CD4-positive, alpha-beta T cell treated with Interferon alpha-2 for 1 hour (primary cell): ENCODE data around the gene TMEM141.
"Not testable (repeated sequence)": the region's sequence is repeated elsewhere in the genome, so short reads cannot be mapped to it uniquely, and the experiment has no call there.

Experiments
- DNase-seq, 2 donors: peaks; one replicate each; pipeline ENCODE4 v3.0.0-alpha.2; 2020 to 2022

The TMEM141 gene

DNA sequence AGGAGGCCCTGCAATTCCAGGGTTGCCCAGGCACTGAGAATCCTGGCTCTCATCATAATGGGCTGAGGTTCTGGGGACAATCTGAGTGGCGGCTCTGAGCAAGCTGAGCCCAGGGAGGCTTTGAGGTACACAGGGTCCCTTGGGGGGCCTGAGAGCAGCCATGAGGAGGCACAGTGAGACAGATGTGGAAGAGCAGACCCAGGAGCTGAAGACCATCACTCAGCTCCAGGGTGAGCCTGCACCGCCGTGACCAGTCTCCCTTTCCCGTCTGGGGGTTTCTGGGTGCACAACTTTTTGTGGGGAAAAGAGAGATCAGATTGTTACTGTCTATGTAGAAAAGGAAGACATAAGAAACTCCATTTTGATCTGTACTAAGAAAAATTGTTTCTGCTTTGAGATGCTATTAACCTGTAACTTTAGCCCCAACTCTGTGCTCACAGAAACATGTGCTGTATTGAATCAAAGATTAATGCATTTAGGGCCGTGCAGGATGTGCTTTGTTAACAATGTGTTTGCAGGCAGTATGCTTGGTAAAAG is 5.2 kb downstream of the TMEM141 start, which contains the start of gene CCDC183:
TSS of gene CCDC183 (plus strand) at position 101 of the 537 bp plus-strand sequence. CDS start at position 161, 60 bp downstream.
- DNase-seq = no peak

GRCh38 chr9:136796775-136797347 is 5.7 kb downstream of the TMEM141 start:
- not testable (repeated sequence) for DNase-seq

DNA sequence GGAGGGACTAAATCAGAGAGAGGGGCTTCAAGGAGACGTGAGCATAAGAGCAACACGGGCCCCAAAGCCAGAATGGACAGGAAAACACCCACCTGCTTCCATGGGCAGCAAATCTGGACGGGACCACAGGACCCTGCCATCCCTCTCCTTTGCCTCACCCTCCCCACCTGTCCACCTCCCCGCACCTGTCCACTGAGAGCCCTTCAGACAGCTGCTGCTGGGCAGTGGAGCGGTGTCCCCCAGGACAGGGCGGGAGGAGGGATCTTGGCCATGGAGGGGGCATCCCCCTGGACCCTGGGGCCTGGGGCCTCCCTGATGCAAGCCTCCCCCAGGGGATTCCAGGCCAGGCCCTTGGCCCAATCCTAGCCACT is 7.5 kb downstream of the TMEM141 start:
- DNase-seq = no peak

GRCh38 chr9:136799079-136799853 is 8.1 kb downstream of the TMEM141 start:
- no peak for DNase-seq

- DNase-seq = peak; percentile 88 to 92
Measured at GRCh38 chr9:136799854-136800657, 8.9 kb downstream of the TMEM141 start.

DNA sequence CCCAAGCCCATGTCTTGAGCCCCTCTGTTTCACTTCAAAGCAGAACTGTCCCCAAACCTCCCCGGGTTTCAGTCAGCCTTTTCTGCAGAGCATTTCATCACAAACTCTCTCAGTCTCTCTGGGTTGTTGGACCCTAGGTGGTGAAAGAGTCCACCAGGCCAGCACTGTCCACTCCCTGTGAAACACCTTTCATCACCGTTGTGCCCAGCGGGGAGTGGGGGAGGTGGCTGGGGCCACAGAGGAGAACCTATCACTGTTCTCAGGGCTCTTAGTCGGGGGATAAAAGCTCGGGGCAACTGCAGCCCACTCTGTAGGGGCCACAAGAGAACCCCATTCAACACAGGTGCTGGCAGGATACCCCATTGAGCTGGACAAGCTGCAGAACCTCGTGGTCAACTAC is 11.2 kb downstream of the TMEM141 start:
- DNase-seq = no peak

- DNase-seq = not testable (repeated sequence)
Measured at GRCh38 chr9:136803009-136803550, 11.9 kb downstream of the TMEM141 start.

GRCh38 chr9:136803551-136804508 is 12.7 kb downstream of the TMEM141 start:
- DNase-seq = no peak

DNA sequence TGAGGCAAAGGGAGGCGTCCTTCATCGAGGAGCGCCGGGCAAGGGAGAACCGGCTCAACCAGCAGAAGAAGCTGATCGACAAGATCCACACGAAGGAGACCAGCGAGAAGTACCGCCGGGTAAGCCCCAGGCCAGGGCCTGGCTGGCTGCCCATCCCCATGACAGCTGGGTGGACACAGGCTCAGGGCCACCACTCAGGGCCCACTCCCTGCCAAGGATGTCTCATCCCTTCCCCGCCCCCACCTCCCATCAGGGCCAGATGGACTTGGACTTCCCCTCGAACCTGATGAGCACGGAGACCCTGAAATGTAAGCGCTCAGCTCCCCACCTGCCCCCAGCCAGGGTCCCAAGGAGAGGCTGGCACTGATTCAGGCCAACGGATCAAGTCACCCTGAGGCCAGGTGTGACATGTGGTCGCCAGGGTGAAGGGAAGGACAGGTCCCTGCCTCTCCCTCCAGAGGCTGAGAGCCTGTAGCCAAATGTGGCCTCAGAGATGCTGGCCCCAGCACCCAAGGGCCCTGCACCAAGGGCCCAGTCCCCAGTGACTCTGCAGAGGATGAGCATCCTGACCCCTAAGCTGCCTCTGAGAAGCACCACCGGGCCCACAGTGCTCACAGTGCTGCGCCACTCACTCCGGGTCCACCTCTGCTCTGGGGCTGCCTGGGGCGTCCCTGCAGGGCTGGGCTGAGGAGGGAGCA is 13.5 kb downstream of the TMEM141 start:
- DNase-seq = no peak

DNA sequence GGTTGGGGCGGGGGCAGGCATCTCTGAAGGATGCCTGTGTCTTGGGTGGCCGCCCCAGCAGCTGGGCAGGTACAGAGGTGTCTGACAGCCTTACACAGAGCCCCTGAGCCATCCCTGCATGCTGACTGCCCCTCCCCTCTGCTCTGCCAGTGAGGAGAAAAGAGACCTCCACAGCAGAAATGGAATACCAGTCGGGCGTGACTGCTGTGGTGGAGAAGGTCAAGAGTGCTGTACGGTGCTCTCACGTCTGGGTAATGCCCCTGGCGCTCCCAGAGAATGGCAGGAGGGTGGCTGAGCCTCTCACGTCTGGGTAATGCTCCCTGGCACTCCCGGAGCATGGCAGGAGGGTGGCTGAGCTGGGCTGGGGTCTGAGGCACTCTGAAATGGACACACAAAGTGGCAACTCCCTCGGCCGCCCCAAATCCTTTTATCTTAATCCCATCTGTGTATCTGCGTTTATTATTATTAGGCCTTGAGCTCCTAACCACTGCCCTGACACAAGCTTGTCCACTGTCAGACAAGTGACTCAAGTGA is 14.1 kb downstream of the TMEM141 start:
- no peak for DNase-seq

DNA sequence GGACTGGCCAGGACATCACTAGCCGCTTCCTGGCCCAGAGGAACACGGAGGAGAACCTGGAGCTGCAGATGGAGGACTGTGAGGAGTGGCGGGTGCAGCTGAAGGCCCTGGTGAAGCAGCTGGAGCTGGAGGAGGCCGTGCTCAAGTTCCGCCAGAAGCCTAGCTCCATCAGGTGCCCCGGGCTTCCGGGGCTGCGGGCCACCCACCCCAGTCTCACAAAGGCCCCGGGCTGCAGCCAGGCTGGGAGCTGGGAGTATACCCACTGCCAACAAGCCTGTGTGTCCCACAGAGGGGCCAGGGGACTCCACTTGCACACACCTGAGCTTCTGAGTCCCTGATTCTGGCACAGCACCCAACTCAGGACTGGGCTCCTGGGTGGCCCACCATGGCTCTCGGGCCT is 14.9 kb downstream of the TMEM141 start:
- DNase-seq = no peak

- DNase-seq = no peak
Measured at GRCh38 chr9:136806631-136807201, 15.6 kb downstream of the TMEM141 start.

GRCh38 chr9:136807281-136808074 is 16.3 kb downstream of the TMEM141 start, which contains the start of gene RABL6:
Gene RABL6, plus strand, starts transcription at chr9:136807948. Its CDS starts 249 bp downstream, at chr9:136808197.
- peak; percentile 78 to 87 for DNase-seq

DNA sequence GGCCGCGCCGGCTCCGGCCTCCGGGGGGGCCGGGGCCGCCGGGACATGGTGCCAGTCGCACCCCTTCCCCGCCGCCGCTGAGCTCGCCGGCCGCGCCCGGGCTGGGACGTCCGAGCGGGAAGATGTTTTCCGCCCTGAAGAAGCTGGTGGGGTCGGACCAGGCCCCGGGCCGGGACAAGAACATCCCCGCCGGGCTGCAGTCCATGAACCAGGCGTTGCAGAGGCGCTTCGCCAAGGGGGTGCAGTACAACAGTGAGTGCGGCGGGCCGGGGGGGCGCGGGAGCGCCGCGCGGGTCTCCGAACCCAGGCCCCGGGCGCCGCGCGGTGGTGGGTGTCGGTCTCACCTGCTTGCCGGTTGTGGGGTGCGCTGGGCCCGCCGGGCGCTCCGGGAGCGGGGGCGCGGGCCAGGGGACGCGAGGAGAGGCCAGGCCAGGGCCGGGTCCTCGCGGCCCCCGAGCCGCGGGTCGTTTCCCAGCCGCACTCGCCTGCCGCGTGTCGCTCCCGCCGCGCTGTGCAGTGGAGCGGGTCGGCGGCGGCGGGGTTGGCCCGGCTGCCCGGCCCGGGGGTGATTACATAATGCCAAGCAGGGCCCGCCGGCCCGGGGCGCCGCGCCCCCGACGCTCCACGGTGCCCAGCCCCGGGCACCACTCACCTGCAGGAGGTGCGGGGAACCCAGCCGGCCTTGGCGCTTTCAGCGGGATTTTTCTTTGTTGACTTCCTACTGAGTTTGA is 17.1 kb downstream of the TMEM141 start:
- peak; percentile 30 to 55 for DNase-seq

DNA sequence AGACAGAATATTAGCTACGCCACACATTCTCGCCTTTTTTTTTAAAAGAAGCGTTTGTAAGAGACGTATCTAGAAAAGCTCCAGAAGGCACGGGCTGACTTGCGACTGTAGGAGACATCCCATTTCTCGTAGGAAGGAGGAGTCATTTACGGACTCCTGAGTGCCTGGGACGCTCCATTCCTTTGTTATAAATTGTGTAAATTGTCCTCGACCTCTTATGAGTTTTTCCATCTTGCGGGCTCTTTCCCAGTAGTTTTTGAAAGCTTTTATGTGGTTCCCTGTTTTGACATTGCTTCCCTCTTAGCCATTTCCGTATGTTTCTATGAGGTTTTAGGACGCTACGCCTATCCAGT is 17.6 kb downstream of the TMEM141 start:
- no peak for DNase-seq

- no peak for DNase-seq
Measured at GRCh38 chr9:136814725-136815421, 23.7 kb downstream of the TMEM141 start.

DNA sequence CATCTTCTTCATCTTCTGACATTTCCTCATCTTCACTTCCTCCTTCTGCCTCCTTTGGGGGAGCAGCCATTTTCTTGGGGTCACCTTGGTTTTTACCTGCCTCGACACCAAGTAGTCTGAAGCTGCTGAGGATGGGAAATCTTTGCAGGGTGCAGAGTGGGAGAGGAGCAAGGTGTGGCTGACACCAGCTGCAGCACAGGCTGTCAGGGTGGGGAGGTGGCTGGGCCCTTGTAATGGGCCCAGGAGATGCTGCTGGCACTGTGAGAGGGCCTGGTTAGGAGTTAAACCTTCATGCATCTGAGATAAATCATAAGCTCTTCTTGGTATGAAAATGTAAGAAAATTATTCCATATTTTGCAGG is 24.3 kb downstream of the TMEM141 start:
- DNase-seq = no peak
